Glutamatergic neuron (in vitro differentiated cells): ENCODE measurements around the gene TNPO1. TPM values are rescaled to one million over a fixed set of nuclear protein-coding genes. Genes with fewer than 3 reads are reported as not detected.

Experiments
- DNase-seq: peaks from one replicate; pipeline ENCODE4 v3.0.0; 2022
- H3K27ac Mint-ChIP-seq: one replicate; pipeline ENCODE4 v1.8.0; 2020; ENCODE audit warnings: mild to moderate bottlenecking, mixed read lengths, inconsistent platforms; ENCODE audit not compliant: unreplicated experiment
- H3K27me3 Mint-ChIP-seq: one replicate; pipeline ENCODE4 v1.8.0; 2020; ENCODE audit warnings: mild to moderate bottlenecking, moderate library complexity, mixed read lengths, inconsistent platforms; ENCODE audit not compliant: unreplicated experiment
- H3K36me3 Mint-ChIP-seq: one replicate; pipeline ENCODE4 v1.8.0; 2020; ENCODE audit warnings: mild to moderate bottlenecking, mixed read lengths, inconsistent platforms; ENCODE audit not compliant: unreplicated experiment
- H3K4me1 Mint-ChIP-seq: one replicate; pipeline ENCODE4 v1.8.0; 2020; ENCODE audit warnings: mild to moderate bottlenecking, low read depth, mixed read lengths, inconsistent platforms; ENCODE audit not compliant: unreplicated experiment
- H3K4me3 Mint-ChIP-seq: one replicate; pipeline ENCODE4 v1.8.0; 2020; ENCODE audit warnings: mild to moderate bottlenecking, mixed read lengths, inconsistent platforms; ENCODE audit not compliant: unreplicated experiment
- H3K9me3 Mint-ChIP-seq: one replicate; pipeline ENCODE4 v1.8.0; 2020; ENCODE audit warnings: mild to moderate bottlenecking, moderate library complexity, mixed read lengths, inconsistent platforms; ENCODE audit not compliant: unreplicated experiment
- total RNA-seq: library from RNA; stranded (reverse); fragmentation: NEBNext Ultra II Directional; extraction: Animal tissue kit (Norgen Biotek cat#: 25700); gene quantifications from one replicate; pipeline ENCODE4 v1.2.1, GENCODE V29; 2021; ENCODE audit not compliant: unreplicated experiment
- TF ChIP-seq, protein P1 (sequence below): fragments of 200-600 bp; sonication (generic); IDR thresholded peaks from one replicate; pipeline ENCODE4 v1.5.0; 2021; ENCODE audit not compliant: partially characterized antibody, unreplicated experiment

The TNPO1 gene
- total RNA-seq, 1 donor from 2014 or later: 289 TPM

DNA sequence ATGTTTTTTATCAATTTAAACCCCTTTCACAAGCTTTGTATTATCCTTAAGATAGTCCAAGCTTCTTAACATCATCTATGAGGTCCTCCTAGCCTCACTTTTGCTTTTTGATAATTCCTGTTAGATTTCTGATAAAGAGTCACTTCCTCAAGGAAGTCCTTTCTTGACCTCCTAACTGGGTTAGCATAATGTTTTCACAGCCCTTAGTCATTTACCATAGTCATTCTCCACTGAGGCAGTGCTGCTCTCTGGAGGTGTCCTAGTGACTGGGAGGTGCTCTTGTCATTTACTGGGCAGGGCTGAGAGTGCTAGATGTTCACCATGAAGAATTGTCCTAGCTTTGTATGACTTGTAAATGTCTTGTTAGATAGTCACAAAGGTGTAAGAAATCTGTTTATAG lies 26.4 kb downstream of the TNPO1 start:
- peaks cover 3% of the 10 kb centered on the region for H3K27me3 Mint-ChIP-seq
- H3K9me3 Mint-ChIP-seq: peaks cover 4% of the 10 kb centered on the region
- H3K4me3 Mint-ChIP-seq: peak overlapping the region; percentile 10
- TF ChIP-seq, protein P1, sequence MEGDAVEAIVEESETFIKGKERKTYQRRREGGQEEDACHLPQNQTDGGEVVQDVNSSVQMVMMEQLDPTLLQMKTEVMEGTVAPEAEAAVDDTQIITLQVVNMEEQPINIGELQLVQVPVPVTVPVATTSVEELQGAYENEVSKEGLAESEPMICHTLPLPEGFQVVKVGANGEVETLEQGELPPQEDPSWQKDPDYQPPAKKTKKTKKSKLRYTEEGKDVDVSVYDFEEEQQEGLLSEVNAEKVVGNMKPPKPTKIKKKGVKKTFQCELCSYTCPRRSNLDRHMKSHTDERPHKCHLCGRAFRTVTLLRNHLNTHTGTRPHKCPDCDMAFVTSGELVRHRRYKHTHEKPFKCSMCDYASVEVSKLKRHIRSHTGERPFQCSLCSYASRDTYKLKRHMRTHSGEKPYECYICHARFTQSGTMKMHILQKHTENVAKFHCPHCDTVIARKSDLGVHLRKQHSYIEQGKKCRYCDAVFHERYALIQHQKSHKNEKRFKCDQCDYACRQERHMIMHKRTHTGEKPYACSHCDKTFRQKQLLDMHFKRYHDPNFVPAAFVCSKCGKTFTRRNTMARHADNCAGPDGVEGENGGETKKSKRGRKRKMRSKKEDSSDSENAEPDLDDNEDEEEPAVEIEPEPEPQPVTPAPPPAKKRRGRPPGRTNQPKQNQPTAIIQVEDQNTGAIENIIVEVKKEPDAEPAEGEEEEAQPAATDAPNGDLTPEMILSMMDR: no peak
- H3K4me1 Mint-ChIP-seq: peaks cover 29% of the 10 kb centered on the region
- no peak overlapping the region for H3K27ac Mint-ChIP-seq
- H3K36me3 Mint-ChIP-seq: no peaks in the 10 kb centered on the region
- no peak for DNase-seq

DNA sequence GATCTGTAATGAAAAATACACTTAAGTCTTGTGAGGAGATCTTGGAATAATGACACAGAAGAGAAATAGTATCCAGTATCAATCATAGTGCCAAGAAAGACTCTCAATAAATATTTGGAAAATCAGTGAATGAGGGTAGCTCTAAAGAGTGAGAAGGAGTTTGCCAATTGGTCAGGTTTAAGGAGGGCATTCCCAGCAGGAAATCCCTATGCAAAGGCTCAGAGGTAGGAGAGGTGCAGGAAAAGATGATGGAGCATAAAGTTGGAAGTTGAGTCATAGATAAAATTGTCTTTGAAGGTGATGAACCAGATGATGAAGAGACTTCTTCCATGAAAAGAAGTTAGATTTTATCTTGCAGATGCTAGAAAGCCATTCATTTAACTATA lies 27.8 kb downstream of the TNPO1 start:
- Mint-ChIP-seq H3K4me3 (no peak overlapping the region), H3K4me1 (peaks cover 31% of the 10 kb centered on the region), H3K27me3 (peaks cover 7% of the 10 kb centered on the region), H3K36me3 (no peaks in the 10 kb centered on the region), H3K9me3 (peaks cover 13% of the 10 kb centered on the region), H3K27ac (no peak overlapping the region)
- no peak for DNase-seq
- TF ChIP-seq, protein P1: no peak

DNA sequence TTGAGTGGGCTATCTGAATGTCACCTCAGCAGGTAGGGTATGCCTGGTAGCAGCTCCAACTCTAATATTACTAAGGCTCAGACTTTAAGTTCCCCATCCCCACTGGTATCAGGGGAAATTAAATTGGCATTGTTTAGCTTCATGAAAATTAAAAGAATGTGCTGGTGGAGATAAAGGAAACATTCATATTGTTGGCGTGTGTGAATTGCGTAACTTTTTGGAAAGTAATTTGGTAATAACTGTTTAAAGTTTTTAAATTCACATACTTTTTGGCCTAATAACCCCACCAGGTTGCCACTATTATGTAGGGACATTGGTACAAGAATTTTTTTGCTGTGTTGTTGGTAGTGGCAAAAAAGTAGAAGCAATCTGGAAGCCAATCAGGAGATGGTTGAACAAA lies 29.4 kb downstream of the TNPO1 start:
- no peak for DNase-seq
- H3K4me1 Mint-ChIP-seq: peaks cover 40% of the 10 kb centered on the region
- no peaks in the 10 kb centered on the region for H3K36me3 Mint-ChIP-seq
- no peak overlapping the region for H3K27ac Mint-ChIP-seq
- peaks cover 9% of the 10 kb centered on the region for H3K27me3 Mint-ChIP-seq
- peak overlapping the region; percentile 81 for H3K4me3 Mint-ChIP-seq
- TF ChIP-seq, protein P1: no peak
- H3K9me3 Mint-ChIP-seq: peaks cover 15% of the 10 kb centered on the region

DNA sequence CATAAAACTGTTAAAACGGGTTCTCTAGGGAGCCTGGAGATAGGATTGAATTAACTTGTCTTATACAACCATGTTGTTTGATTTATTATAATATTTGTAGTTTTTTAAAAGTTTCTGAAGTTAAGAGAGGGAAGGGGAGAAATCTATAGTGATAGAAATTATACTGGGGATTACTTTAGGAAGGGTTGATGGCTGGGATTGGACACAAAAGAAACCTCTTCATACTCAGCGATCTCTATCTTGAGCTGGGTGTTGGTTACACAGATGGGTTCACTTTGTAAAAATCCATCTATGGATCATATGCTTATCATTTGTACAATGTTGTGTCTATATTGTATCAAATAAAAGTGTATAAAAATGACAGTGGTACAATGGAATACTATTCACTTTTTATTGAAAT lies 30.0 kb downstream of the TNPO1 start:
- Mint-ChIP-seq H3K36me3 (no peaks in the 10 kb centered on the region), H3K4me3 (peak overlapping the region; percentile 81), H3K9me3 (peaks cover 15% of the 10 kb centered on the region), H3K4me1 (peaks cover 42% of the 10 kb centered on the region), H3K27me3 (peaks cover 9% of the 10 kb centered on the region), H3K27ac (no peak overlapping the region)
- DNase-seq: no peak
- TF ChIP-seq, protein P1: no peak

DNA sequence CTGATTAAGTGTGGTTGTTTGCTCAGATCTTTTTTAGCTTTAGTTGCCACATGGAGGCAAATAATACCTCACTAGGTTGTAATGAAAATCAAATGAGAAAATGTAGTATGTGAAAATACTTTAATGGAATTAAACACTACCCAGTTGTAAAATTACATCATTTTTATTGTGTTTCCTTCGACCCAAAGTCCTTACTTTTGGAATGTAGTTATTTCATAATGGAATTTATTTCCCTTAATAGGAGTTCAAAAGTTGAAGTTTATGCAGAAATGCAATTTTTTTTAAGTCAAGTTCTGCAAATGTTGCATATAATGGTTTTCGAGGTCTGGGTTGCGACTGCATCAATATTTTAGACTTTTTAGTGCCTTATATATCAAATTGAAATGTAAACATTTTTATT lies 31.0 kb downstream of the TNPO1 start:
- H3K4me3 Mint-ChIP-seq: peak overlapping the region; percentile 91
- peaks cover 9% of the 10 kb centered on the region for H3K27me3 Mint-ChIP-seq
- TF ChIP-seq, protein P1: no peak
- peaks cover 15% of the 10 kb centered on the region for H3K9me3 Mint-ChIP-seq
- no peak for DNase-seq
- H3K27ac Mint-ChIP-seq: peak overlapping the region; percentile 97
- H3K4me1 Mint-ChIP-seq: peaks cover 46% of the 10 kb centered on the region
- H3K36me3 Mint-ChIP-seq: no peaks in the 10 kb centered on the region
